H1 (cell line): ENCODE measurements around the gene UBP1.

Experiments
- EZH2 ChIP-seq: fragments of 200-600 bp; sonication (generic); IDR thresholded peaks from 2 replicates; pipeline ENCODE4 v1.7.1; 2012; ENCODE audit warnings: low read depth, mild to moderate bottlenecking, moderate library complexity, low read length, inconsistent platforms; ENCODE audit not compliant: severe bottlenecking
- GABPA ChIP-seq: IDR thresholded peaks from 2 replicates; pipeline ENCODE4 v1.6.1; 2011; ENCODE audit warnings: mild to moderate bottlenecking, low read length, moderate library complexity, borderline replicate concordance; ENCODE audit not compliant: insufficient read depth
- POLR2A ChIP-seq, 2 experiments: IDR thresholded peaks; 1 replicate in 1 of 2; 2 replicates in 1 of 2; pipeline ENCODE4 v1.6.1; 2011; ENCODE audit warnings: low read depth in 2 of 2, low read length in 2 of 2, mild to moderate bottlenecking in 2 of 2; ENCODE audit errors: control extremely low read depth in 1 of 2
- TAF1 ChIP-seq: IDR thresholded peaks from 2 replicates; pipeline ENCODE4 v1.6.1; 2011; ENCODE audit warnings: mild to moderate bottlenecking, low read depth, low read length
- TBP ChIP-seq: IDR thresholded peaks from 2 replicates; pipeline ENCODE4 v1.6.1; 2011; ENCODE audit warnings: low read depth, low read length, improper control_type of control experiment
- TF ChIP-seq, protein P1 (sequence below): IDR thresholded peaks from 2 replicates; pipeline ENCODE4 v1.6.1; 2011; ENCODE audit warnings: low read depth, mild to moderate bottlenecking, low read length; ENCODE audit not compliant: insufficient read depth
- TF ChIP-seq, protein P2 (sequence below), 3 experiments: IDR thresholded peaks; 1 replicate in 2 of 3; 2 replicates in 1 of 3; pipeline versions ENCODE4 v1.5.1 to v1.6.1; 2011; ENCODE audit warnings: low read length in 3 of 3, mild to moderate bottlenecking in 3 of 3, inconsistent platforms in 2 of 3, low read depth in 1 of 3, moderate library complexity in 1 of 3; ENCODE audit not compliant: insufficient read depth in 1 of 3; ENCODE audit errors: control extremely low read depth in 1 of 3

DNA sequence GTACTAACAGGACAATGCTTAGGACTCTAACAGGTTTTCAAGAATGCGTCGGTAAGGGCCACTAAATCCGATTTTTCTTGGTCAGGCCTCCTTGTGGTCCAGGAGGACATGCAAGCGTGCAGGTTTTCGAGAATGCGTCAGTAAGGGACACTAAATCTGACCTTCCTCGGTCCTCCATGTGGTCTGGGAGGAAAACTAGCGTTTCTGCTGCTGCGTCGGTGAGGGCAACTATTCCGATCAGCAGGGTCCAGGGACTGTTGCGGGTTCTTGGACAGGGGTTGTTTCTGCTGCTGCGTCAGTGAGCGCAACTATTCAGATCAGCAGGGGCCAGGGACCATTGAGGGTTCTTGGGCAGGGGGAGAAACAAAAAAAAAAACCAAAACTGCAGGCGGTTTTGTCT is 7.8 kb upstream of the UBP1 start:
- TF ChIP-seq TAF1, result no peak
- TF ChIP-seq, protein P1, sequence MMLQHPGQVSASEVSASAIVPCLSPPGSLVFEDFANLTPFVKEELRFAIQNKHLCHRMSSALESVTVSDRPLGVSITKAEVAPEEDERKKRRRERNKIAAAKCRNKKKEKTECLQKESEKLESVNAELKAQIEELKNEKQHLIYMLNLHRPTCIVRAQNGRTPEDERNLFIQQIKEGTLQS, result no peak
- TF ChIP-seq POLR2A (IDR thresholded peaks at IDR 0.05; ENCODE audit: control extremely low read depth in 1 of 2, low read depth in 2 of 2, low read length in 2 of 2), result no peak
- TF ChIP-seq EZH2, result no peak
- TF ChIP-seq GABPA, result no peak
- TF ChIP-seq, protein P2, sequence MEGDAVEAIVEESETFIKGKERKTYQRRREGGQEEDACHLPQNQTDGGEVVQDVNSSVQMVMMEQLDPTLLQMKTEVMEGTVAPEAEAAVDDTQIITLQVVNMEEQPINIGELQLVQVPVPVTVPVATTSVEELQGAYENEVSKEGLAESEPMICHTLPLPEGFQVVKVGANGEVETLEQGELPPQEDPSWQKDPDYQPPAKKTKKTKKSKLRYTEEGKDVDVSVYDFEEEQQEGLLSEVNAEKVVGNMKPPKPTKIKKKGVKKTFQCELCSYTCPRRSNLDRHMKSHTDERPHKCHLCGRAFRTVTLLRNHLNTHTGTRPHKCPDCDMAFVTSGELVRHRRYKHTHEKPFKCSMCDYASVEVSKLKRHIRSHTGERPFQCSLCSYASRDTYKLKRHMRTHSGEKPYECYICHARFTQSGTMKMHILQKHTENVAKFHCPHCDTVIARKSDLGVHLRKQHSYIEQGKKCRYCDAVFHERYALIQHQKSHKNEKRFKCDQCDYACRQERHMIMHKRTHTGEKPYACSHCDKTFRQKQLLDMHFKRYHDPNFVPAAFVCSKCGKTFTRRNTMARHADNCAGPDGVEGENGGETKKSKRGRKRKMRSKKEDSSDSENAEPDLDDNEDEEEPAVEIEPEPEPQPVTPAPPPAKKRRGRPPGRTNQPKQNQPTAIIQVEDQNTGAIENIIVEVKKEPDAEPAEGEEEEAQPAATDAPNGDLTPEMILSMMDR (IDR thresholded peaks at IDR 0.05; ENCODE audit: control extremely low read depth in 1 of 3, insufficient read depth in 1 of 3, low read depth in 1 of 3, low read length in 3 of 3), result no peak
- TF ChIP-seq TBP, result no peak
